HG03280 (cell line): ENCODE measurements around the gene KRTAP9-8.
"Not testable (repeated sequence)": the region's sequence is repeated elsewhere in the genome, so short reads cannot be mapped to it uniquely, and the experiment has no call there.

Experiments used
- ATAC-seq: cut with Tn5 transposase; IDR thresholded peaks from one replicate; pipeline ENCODE4 v1.9.1; 2021; ENCODE audit warnings: mild to moderate bottlenecking, moderate library complexity; ENCODE audit not compliant: unreplicated experiment

Gene KRTAP9-8, protein sequence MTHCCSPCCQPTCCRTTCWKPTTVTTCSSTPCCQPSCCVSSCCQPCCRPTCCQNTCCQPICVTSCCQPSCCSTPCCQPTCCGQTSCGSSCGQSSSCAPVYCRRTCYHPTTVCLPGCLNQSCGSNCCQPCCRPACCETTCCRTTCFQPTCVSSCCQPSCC

GRCh38 chr17:41237949-41238437 is at the start of gene KRTAP9-8:
Gene KRTAP9-8 (plus strand): TSS chr17:41237999. CDS start chr17:41238052, 53 bp downstream.
- not testable (repeated sequence) for ATAC-seq

- not testable (repeated sequence) for ATAC-seq
These were observed 47.9 kb upstream of the KRTAP9-8 start, which contains the start of gene KRTAP9-1 for GRCh38 chr17:41189837-41190318. Gene KRTAP9-1 (plus strand): TSS chr17:41189887. CDS start chr17:41189887, 0 bp downstream.

- ATAC-seq: no peak
These were observed 47.5 kb upstream of the KRTAP9-8 start for GRCh38 chr17:41190328-41190727.

- ATAC-seq: no peak
These were observed 41.7 kb upstream of the KRTAP9-8 start for GRCh38 chr17:41196068-41196467.

- no peak for ATAC-seq
These were observed 38.2 kb upstream of the KRTAP9-8 start for GRCh38 chr17:41199421-41200078.

DNA sequence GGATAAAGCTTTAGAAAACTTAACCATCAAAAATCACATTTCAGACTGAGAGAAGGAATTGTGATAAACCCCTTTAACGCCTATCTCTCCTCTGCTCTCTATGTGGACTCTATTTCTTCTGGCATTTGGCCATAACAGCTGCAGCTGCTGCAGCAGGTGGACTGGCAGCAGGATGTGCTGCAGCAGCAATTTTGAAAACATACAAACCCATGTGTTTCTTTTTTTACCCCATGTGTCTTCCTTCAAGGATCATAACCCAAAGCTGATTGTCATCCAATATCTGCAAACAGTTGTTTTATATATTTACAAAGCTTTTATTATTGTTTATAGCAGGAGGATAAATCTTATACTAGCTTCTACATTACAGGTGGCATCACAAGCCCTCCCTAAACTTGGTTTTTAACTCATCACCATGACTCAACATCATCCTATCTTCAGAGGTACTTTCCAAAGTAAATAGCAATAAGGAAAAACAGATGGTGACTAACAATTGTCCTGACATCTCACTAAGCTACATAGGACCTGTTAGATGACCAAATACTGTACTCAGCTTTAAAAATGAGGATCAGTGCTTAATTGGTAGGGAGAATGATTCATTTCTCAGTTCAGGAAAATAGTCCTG is 25.8 kb upstream of the KRTAP9-8 start:
- ATAC-seq: no peak

DNA sequence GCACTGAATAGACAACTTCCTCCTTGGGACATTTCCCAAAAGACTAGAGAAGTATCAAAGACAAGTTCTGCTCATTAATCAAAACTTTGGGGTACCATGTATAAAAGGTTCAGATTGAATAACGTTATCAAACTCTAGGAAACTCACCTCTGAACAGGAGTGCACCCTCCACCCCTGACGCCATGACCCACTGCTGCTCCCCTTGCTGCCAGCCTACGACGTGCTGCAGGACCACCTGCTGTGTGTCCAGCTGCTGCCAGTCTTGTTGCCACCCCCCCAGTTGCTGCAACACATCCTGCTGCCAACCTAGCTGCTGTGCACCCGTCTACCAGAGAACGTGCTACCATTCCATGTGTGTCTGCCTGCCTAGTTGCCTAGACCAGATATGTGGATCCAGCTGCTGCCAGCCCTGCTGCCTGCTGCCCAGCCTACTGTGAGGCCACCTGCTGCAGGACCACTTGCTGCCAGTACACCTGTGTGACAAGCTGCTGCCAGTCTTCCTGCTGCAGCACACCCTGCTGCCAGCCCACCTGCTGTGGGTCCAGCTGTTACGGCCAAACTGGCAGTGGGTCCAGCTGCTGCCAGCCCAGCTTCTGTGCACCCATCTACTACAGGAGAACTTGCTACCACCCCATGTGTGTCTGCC is 25.2 kb upstream of the KRTAP9-8 start:
- no peak for ATAC-seq

GRCh38 chr17:41215681-41216080 is 22.1 kb upstream of the KRTAP9-8 start:
- no peak for ATAC-seq

DNA sequence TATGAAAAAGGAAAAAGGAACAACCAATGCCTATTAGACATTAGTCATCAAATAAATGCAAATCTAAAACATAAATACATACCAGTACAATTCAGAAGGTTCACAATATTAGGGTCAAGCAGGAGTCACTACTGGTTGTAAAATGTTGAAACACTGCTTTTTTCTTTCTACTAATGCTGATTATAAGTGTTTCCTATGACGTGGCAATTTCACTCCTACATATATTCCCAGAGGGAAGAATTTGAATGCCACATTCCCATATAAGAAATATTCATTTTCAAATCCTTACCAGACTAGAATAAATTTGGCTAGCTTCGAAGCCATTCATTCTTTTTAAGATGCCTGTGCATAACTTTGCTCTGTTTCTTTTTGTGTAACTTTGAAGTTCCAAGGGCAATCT is 14.0 kb upstream of the KRTAP9-8 start:
- no peak for ATAC-seq

DNA sequence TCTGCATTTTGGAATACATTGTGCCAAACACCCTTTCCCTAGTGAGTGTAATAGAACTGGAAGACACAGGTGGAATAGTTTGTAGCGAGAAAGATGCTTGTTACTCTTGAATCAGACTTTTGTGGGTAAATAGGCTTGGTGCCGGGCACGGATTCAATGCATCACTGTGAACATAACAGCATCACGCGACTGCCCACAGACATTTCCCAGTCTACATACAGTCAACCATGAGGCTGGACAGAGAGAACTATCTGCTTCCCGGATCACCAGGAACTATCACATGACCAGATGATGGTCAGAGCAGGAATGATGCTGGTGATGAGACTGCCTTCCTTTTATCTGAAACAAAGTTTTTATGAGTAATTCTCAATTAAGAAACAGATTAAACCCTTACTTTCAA is 11.7 kb upstream of the KRTAP9-8 start:
- ATAC-seq: no peak

DNA sequence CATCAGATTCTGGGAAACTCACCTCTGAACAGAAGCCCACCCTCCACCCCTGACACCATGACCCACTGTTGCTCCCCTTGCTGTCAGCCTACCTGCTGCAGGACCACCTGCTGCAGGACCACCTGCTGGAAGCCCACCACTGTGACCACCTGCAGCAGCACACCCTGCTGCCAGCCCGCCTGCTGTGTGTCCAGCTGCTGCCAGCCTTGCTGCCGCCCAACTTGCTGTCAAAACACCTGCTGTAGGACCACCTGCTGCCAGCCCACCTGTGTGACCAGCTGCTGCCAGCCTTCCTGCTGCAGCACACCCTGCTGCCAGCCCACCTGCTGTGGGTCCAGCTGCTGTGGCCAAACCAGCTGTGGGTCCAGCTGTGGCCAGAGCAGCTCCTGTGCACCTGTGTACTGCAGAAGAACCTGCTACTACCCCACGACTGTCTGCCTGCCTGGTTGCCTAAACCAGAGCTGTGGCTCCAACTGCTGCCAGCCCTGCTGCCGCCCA is 11.2 kb upstream of the KRTAP9-8 start, which contains the start of gene KRTAP9-2:
TSS of gene KRTAP9-2 (plus strand) at position 51 of the 498 bp plus-strand sequence. CDS start at position 58, 7 bp downstream.
- ATAC-seq: not testable (repeated sequence)

- no peak for ATAC-seq
These were observed 7.7 kb upstream of the KRTAP9-8 start for GRCh38 chr17:41230094-41230493.

- ATAC-seq: no peak
These were observed 6.1 kb upstream of the KRTAP9-8 start for GRCh38 chr17:41231731-41232130.

- not testable (repeated sequence) for ATAC-seq
These were observed 5.2 kb upstream of the KRTAP9-8 start, which contains the start of gene KRTAP9-3 for GRCh38 chr17:41232399-41233105. Gene KRTAP9-3 (plus strand): TSS chr17:41232449. CDS start chr17:41232502, 53 bp downstream.

DNA sequence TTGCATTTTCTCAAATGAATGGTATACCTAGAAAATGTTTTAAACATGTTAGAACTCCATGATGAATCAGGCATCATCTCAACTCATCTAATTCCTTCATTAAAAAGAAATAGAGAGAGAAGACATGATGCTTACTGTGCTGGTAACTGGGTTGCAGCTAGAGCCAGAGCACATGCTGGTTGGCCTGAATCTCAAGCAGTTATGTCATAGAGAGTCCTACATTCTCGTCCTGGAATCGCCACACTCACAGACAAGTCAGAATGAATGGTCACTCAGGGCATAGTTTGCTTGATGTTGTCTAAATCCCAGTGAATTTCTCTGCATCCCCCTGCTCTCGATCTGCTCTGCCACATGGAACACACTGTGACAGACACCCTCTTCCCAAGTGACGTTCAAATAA is 683 bp upstream of the KRTAP9-8 start:
- not testable (repeated sequence) for ATAC-seq

- ATAC-seq: not testable (repeated sequence)
These were observed 9.4 kb downstream of the KRTAP9-8 start for GRCh38 chr17:41246995-41247787.

DNA sequence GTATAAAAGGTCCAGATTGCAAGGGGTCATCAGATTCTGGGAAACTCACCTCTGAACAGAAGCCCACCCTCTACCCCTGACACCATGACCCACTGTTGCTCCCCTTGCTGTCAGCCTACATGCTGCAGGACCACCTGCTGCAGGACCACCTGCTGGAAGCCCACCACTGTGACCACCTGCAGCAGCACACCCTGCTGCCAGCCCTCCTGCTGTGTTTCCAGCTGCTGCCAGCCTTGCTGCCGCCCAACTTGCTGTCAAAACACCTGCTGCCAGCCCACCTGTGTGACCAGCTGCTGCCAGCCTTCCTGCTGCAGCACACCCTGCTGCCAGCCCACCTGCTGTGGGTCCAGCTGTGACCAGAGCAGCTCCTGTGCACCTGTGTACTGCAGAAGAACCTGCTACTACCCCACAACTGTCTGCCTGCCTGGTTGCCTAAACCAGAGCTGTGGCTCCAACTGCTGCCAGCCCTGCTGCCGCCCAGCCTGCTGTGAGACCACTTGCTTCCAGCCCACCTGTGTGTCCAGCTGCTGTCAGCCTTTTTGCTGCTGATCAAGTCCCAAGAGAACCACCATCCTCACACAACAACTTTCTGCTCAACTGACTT is 11.9 kb downstream of the KRTAP9-8 start, which contains the start of gene KRTAP9-4:
TSS of gene KRTAP9-4 (plus strand) at position 51 of the 604 bp plus-strand sequence. CDS start at position 85, 34 bp downstream.
- ATAC-seq: not testable (repeated sequence)

GRCh38 chr17:41251261-41251660 is 13.5 kb downstream of the KRTAP9-8 start:
- ATAC-seq: no peak

DNA sequence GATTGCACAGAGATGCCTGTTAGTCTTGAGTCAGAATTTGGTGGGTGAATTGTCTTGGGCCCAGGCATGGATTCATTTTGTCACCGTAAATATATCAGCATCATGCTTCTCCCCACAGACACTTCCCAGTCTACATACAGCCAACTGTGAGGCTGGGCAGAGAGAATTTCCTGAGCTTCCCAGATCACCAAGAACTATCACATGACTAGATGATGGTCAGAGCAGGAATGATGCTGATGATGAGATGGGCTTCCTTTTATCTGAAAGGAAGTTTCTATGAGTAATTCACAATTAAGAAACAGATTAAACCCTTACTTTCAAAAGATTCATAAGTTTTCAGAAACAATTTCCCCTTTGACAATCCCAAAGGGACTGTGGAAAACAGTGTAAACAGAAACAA is 17.1 kb downstream of the KRTAP9-8 start:
- ATAC-seq: no peak
